Esophagus muscularis mucosa (tissue), 3 donors: ENCODE data around the gene ERH.

ENCODE experiments used
- POLR2A ChIP-seq: fragments of 450-650 bp; IDR thresholded peaks from one replicate; pipeline ENCODE4 v1.6.1; 2017; ENCODE audit warnings: antibody characterized with exemption, moderate library complexity, mild to moderate bottlenecking, low read depth
- POLR2AphosphoS5 ChIP-seq, 2 donors: sonication (generic); formaldehyde crosslinking; IDR thresholded peaks; one replicate each; pipeline ENCODE4 v1.6.1; 2017; ENCODE audit warnings: antibody characterized with exemption in 2 of 2
- TF ChIP-seq, protein P1 (sequence below), 3 experiments: fragments of 200-600 bp in 2 of 3; fragments of 450-650 bp in 1 of 3; sonication (generic) in 2 of 3; IDR thresholded peaks; one replicate each; pipeline ENCODE4 v1.5.1; 2017 to 2019; ENCODE audit warnings: antibody characterized with exemption in 3 of 3, mild to moderate bottlenecking in 2 of 3, moderate library complexity in 1 of 3

DNA sequence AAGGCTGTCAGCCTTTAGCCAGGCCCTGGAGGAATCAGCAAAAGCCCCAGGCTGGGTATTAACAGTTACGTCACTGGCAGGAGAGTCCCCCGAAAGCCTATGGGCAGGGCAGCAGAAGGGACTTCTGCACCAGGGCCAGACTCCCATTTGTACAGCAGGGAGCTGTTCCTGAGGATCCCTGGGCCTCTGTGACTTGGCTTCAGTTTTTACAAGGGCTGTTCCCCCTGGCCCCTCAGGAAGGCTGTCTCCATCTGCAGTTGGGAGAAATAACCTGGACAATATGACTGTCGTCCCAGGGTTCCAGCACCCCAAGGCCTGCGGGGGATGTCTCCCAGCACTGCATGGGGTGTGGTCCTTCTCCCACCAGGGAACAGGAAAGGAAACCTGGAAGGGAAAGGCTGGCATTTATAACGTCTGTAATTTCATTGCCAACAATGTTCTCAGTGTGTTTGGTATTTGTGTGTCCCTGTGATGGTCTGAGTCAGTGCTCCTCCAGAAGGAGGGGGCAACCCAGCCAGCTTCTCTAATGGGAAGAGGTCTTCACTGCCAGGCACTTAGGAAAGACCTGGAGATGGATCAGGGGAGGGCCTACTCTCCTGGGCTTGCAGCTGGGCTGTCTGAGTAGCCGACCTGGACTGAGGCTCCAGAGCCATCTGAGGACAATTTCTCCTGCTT, 42.4 kb downstream of the ERH start:
- TF ChIP-seq, protein P1, sequence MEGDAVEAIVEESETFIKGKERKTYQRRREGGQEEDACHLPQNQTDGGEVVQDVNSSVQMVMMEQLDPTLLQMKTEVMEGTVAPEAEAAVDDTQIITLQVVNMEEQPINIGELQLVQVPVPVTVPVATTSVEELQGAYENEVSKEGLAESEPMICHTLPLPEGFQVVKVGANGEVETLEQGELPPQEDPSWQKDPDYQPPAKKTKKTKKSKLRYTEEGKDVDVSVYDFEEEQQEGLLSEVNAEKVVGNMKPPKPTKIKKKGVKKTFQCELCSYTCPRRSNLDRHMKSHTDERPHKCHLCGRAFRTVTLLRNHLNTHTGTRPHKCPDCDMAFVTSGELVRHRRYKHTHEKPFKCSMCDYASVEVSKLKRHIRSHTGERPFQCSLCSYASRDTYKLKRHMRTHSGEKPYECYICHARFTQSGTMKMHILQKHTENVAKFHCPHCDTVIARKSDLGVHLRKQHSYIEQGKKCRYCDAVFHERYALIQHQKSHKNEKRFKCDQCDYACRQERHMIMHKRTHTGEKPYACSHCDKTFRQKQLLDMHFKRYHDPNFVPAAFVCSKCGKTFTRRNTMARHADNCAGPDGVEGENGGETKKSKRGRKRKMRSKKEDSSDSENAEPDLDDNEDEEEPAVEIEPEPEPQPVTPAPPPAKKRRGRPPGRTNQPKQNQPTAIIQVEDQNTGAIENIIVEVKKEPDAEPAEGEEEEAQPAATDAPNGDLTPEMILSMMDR (IDR thresholded peaks at IDR 0.05): no peak
- TF ChIP-seq POLR2A (no peak), POLR2AphosphoS5 (IDR thresholded peaks at IDR 0.05) (peak; percentile 45)
